Measurements from ENCODE around the gene TMEM175. TPM values are rescaled to one million over a fixed set of nuclear protein-coding genes. Genes with fewer than 3 reads are reported as not detected.
A peak's percentile ranks its signal among the peaks of the same experiment; 100 is the strongest.

Gene TMEM175
- total RNA-seq, 3 donors from 2014 or later, result 12.5 to 15.6 (median 14.7) TPM

GRCh38 chr4:906339-907102 lies 25.7 kb upstream of the TMEM175 start:
- no peak for ATAC-seq
- peaks cover 22% of the 10 kb centered on the region for H3K36me3 Mint-ChIP-seq (ENCODE audit: insufficient read depth)
- H3K4me1 Mint-ChIP-seq (ENCODE audit: low read depth), result no peaks in the 10 kb centered on the region

GRCh38 chr4:907103-907400 lies 25.2 kb upstream of the TMEM175 start:
- Mint-ChIP-seq H3K9me3 (no peaks in the 10 kb centered on the region), H3K4me3 (no peak overlapping the region), H3K4me1 (ENCODE audit: low read depth) (no peaks in the 10 kb centered on the region), H3K36me3 (ENCODE audit: insufficient read depth) (peaks cover 24% of the 10 kb centered on the region), H3K27me3 (ENCODE audit: low read depth) (no peaks in the 10 kb centered on the region)
- DNase-seq (no peak), ATAC-seq (no peak)

More at GRCh38 chr4:906339-907102, 25.7 kb upstream of the TMEM175 start:
- no peak for DNase-seq
- no peak overlapping the region for H3K4me3 Mint-ChIP-seq
- no peaks in the 10 kb centered on the region for H3K9me3 Mint-ChIP-seq
- H3K27me3 Mint-ChIP-seq (ENCODE audit: low read depth), result no peaks in the 10 kb centered on the region

- Mint-ChIP-seq H3K4me3 (no peak overlapping the region), H3K36me3 (ENCODE audit: insufficient read depth) (peaks cover 22% of the 10 kb centered on the region), H3K27me3 (ENCODE audit: low read depth) (no peaks in the 10 kb centered on the region), H3K4me1 (ENCODE audit: low read depth) (no peaks in the 10 kb centered on the region), H3K9me3 (no peaks in the 10 kb centered on the region)
- no peak for ATAC-seq
- no peak for DNase-seq
These were observed 24.4 kb upstream of the TMEM175 start for GRCh38 chr4:907691-908425.

GRCh38 chr4:909131-909571 lies 23.1 kb upstream of the TMEM175 start:
- peaks cover 24% of the 10 kb centered on the region for H3K36me3 Mint-ChIP-seq (ENCODE audit: insufficient read depth)

GRCh38 chr4:909821-910220 lies 22.4 kb upstream of the TMEM175 start:
- ATAC-seq (no peak), DNase-seq (no peak)
- H3K27me3 Mint-ChIP-seq (ENCODE audit: low read depth), result no peaks in the 10 kb centered on the region
- H3K4me3 Mint-ChIP-seq, result no peak overlapping the region
- peaks cover 2% of the 10 kb centered on the region for H3K4me1 Mint-ChIP-seq (ENCODE audit: low read depth)
- no peaks in the 10 kb centered on the region for H3K9me3 Mint-ChIP-seq
- peaks cover 23% of the 10 kb centered on the region for H3K36me3 Mint-ChIP-seq (ENCODE audit: insufficient read depth)

More at GRCh38 chr4:909131-909571, 23.1 kb upstream of the TMEM175 start:
- no peaks in the 10 kb centered on the region for H3K4me1 Mint-ChIP-seq (ENCODE audit: low read depth)
- ATAC-seq (no peak), DNase-seq (no peak)
- H3K9me3 Mint-ChIP-seq, result no peaks in the 10 kb centered on the region
- H3K4me3 Mint-ChIP-seq, result no peak overlapping the region
- H3K27me3 Mint-ChIP-seq (ENCODE audit: low read depth), result no peaks in the 10 kb centered on the region

- no peak for ATAC-seq
- DNase-seq, result no peak
- peaks cover 9% of the 10 kb centered on the region for H3K4me1 Mint-ChIP-seq (ENCODE audit: low read depth)
- H3K36me3 Mint-ChIP-seq (ENCODE audit: insufficient read depth), result peaks cover 21% of the 10 kb centered on the region
- no peaks in the 10 kb centered on the region for H3K27me3 Mint-ChIP-seq (ENCODE audit: low read depth)
- no peaks in the 10 kb centered on the region for H3K9me3 Mint-ChIP-seq
- H3K4me3 Mint-ChIP-seq, result no peak overlapping the region
These were observed 21.7 kb upstream of the TMEM175 start for GRCh38 chr4:910366-911091.

- ATAC-seq (no peak), DNase-seq (no peak)
- peaks cover 17% of the 10 kb centered on the region for H3K4me1 Mint-ChIP-seq (ENCODE audit: low read depth)
- no peaks in the 10 kb centered on the region for H3K27me3 Mint-ChIP-seq (ENCODE audit: low read depth)
- no peak overlapping the region for H3K4me3 Mint-ChIP-seq
- H3K9me3 Mint-ChIP-seq, result no peaks in the 10 kb centered on the region
- peaks cover 19% of the 10 kb centered on the region for H3K36me3 Mint-ChIP-seq (ENCODE audit: insufficient read depth)
These were observed 21.0 kb upstream of the TMEM175 start for GRCh38 chr4:911221-911751.

GRCh38 chr4:911871-912490 lies 20.3 kb upstream of the TMEM175 start:
- peaks cover 14% of the 10 kb centered on the region for H3K36me3 Mint-ChIP-seq (ENCODE audit: insufficient read depth)
- no peaks in the 10 kb centered on the region for H3K9me3 Mint-ChIP-seq
- DNase-seq (no peak), ATAC-seq (no peak)
- H3K4me1 Mint-ChIP-seq (ENCODE audit: low read depth), result peaks cover 24% of the 10 kb centered on the region
- no peaks in the 10 kb centered on the region for H3K27me3 Mint-ChIP-seq (ENCODE audit: low read depth)
- H3K4me3 Mint-ChIP-seq, result no peak overlapping the region

GRCh38 chr4:912548-913279 lies 19.5 kb upstream of the TMEM175 start:
- ATAC-seq (no peak), DNase-seq (no peak)
- H3K36me3 Mint-ChIP-seq (ENCODE audit: insufficient read depth), result peaks cover 15% of the 10 kb centered on the region
- H3K27me3 Mint-ChIP-seq (ENCODE audit: low read depth), result no peaks in the 10 kb centered on the region
- H3K4me1 Mint-ChIP-seq (ENCODE audit: low read depth), result peaks cover 29% of the 10 kb centered on the region
- no peaks in the 10 kb centered on the region for H3K9me3 Mint-ChIP-seq
- H3K4me3 Mint-ChIP-seq, result no peak overlapping the region

GRCh38 chr4:913280-913618 lies 19.0 kb upstream of the TMEM175 start:
- H3K4me1 Mint-ChIP-seq (ENCODE audit: low read depth), result peaks cover 34% of the 10 kb centered on the region
- H3K4me3 Mint-ChIP-seq, result no peak overlapping the region
- ATAC-seq (no peak), DNase-seq (no peak)
- no peaks in the 10 kb centered on the region for H3K27me3 Mint-ChIP-seq (ENCODE audit: low read depth)
- peaks cover 20% of the 10 kb centered on the region for H3K36me3 Mint-ChIP-seq (ENCODE audit: insufficient read depth)
- peaks cover 3% of the 10 kb centered on the region for H3K9me3 Mint-ChIP-seq

GRCh38 chr4:914531-914930 lies 17.7 kb upstream of the TMEM175 start:
- DNase-seq, result no peak
- no peak overlapping the region for H3K4me3 Mint-ChIP-seq
- H3K27me3 Mint-ChIP-seq (ENCODE audit: low read depth), result no peaks in the 10 kb centered on the region
- H3K36me3 Mint-ChIP-seq (ENCODE audit: insufficient read depth), result peaks cover 23% of the 10 kb centered on the region
- ATAC-seq, result no peak
- peaks cover 4% of the 10 kb centered on the region for H3K9me3 Mint-ChIP-seq
- peaks cover 40% of the 10 kb centered on the region for H3K4me1 Mint-ChIP-seq (ENCODE audit: low read depth)

GRCh38 chr4:915041-915474 lies 17.2 kb upstream of the TMEM175 start:
- DNase-seq (no peak), ATAC-seq (peak in 1 of 2 donors; percentile 48)
- Mint-ChIP-seq H3K27me3 (ENCODE audit: low read depth) (no peaks in the 10 kb centered on the region), H3K4me1 (ENCODE audit: low read depth) (peaks cover 43% of the 10 kb centered on the region), H3K36me3 (ENCODE audit: insufficient read depth) (peaks cover 25% of the 10 kb centered on the region), H3K9me3 (peaks cover 4% of the 10 kb centered on the region), H3K4me3 (peak overlapping the region; percentile 66)

- peaks cover 27% of the 10 kb centered on the region for H3K36me3 Mint-ChIP-seq (ENCODE audit: insufficient read depth)
- H3K27me3 Mint-ChIP-seq (ENCODE audit: low read depth), result no peaks in the 10 kb centered on the region
- H3K9me3 Mint-ChIP-seq, result peaks cover 4% of the 10 kb centered on the region
- no peak for DNase-seq
- peak in 1 of 2 donors; percentile 67 for ATAC-seq
- peak overlapping the region; percentile 66 for H3K4me3 Mint-ChIP-seq
- H3K4me1 Mint-ChIP-seq (ENCODE audit: low read depth), result peaks cover 46% of the 10 kb centered on the region
These were observed 16.7 kb upstream of the TMEM175 start for GRCh38 chr4:915595-915994.
